ENCODE data around the gene RBM18.

Gene RBM18

DNA sequence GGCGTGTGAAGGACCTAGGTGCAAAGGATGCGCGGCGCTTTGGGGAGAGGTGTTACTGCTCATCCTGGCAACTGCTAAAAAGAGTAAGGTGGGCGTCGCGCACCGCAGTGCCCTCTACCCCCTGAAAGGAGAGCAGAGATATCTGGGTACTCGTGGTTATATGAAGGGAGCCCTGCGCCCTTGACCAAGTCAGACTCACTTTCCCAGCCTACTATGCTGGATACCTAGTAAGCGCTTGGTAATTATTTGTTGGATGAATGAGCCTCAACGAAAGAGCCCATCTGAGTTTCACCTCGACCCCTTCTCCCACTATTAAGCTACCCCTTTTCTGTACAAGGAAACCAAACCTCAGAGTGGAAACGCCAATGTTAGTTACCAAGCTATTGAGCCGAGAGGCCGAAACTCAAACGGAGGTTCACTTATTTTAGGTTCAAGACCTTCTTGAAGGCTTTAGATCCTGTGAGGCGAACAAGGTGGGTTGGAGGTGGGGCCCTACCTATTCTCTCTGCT, 43.9 kb downstream of the RBM18 start:
- DNase-seq, result no peak

DNA sequence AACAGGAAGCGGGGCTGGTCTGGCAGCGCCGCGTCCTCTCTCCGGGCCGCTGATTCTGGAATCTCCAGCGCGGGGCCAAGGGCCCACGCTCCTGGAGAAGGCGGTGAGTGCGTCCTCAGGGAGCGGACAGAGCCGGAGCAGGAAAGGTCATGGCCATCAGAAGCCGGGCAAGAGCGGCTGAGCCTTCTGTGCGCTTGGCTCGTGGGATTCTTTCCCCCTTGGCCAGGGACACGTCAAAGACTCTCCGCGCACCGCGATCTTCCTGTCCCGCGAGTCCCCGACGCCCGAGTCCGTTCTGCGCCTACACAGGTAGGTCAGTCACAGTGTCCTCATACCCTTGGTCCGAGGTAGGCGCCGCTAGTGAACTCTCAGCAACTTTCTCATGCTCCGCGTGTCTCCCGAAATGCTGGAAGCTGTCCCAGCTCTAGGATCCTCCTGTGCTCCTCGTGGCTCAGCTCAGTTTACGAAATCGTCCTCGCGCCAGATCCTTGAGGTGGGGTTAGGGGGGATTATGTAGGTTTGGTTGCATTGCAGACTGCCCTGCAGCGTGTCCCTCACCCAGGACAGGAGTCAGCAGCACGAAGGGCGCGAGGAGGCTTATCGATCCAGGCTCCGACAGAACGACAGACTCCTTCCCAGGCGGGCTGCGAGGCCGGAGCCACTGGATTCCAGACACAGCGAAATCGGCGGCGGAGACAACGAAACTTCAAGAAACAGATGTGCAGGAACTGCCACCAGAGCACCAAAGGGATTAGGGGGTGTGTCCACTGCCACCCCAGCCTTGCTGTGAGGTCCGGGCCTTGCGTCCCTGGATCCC, 44.6 kb downstream of the RBM18 start:
- no peak for DNase-seq

DNA sequence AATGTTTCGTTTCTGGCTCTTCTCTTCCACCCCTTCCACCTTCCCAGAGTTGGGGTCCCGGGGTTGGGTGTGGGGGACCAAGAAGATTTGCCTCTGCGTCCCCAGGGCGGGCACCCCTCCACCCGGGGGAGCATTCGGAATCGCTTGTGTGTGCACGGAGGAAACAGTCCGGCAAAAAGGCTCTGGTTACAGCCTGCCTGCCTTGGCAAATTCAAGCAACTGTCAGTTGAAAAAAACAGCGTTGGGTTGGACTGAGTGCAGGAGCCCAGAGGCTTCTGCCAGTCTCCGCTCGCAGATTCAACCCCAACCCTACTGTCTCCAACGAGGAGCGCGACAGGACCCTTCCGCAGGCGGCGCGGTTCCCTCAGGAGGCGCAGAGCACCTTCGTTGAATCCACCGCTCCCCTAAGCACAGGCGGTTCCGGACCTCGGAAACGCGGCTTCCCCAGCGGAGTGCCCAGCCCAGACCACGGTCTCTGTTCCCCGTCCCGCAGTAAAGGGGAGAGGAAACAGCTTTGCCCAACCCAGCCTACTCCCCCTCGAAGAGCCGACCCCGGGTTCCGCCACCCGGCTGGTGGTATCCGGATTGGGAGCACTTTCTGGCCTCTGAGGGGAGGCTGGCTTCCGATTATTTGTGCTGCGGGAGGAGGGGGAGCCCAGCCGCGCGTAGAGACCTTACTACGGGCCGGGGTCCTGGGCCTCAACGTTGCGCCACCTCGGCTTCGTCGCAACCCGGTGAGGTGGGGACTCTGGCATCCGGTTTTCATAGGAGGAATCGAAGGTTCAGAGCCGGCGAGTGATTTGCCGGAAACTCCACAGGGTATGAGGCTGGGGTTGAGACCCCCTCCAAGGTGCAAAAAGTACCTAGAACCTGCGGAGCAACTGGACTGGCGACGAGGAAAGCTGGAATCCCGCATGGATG, 45.4 kb downstream of the RBM18 start:
- no peak for DNase-seq

DNA sequence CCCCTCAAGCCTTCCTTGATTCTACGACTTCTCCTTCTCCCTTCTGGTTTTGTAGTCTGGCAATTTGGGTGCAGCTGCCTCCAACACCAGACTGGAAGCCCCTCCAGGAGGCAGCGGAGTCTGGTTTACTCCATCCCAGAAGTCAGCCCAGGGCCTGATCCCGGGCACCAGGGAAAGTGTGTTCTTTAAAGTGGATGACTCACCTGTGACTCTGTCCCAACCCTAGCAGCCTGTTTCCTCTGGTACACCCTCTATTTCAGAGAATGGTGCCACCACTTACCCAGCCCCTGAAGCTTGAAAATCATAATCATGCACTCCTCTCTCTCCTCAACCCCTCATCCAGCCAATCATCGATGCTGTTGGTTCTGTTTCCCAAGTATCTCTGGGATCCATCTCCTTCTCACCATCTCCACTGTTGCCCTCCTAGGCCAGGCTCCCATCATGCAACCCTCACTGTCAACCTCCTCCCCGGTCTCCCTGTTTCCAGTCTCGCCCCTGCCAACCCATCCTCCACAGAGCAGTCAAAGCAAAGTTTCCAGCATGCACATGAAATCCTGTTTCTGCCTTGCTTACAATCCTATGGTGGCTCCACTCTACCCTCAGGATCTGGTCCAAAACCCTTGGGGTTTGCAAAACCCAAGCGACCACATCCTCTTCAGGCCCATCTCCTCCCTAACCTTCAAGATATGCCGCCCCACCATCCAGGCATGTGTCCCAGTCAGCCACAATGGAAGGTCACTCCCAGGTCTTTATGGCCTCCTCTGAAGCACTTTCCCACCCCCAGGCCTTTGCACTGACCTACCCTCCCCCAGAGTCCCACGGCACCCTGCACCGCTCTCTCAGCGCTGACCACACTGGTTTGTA, 46.3 kb downstream of the RBM18 start:
- no peak for DNase-seq

GRCh38 chr9:122217640-122218039, 47.0 kb downstream of the RBM18 start:
- no peak for DNase-seq

GRCh38 chr9:122216798-122217418, 47.7 kb downstream of the RBM18 start:
- DNase-seq, result no peak

- DNase-seq, result no peak
Measured at GRCh38 chr9:122216138-122216797, 48.4 kb downstream of the RBM18 start.

- no peak for DNase-seq
Measured at GRCh38 chr9:122215663-122216062, 49.0 kb downstream of the RBM18 start.

DNA sequence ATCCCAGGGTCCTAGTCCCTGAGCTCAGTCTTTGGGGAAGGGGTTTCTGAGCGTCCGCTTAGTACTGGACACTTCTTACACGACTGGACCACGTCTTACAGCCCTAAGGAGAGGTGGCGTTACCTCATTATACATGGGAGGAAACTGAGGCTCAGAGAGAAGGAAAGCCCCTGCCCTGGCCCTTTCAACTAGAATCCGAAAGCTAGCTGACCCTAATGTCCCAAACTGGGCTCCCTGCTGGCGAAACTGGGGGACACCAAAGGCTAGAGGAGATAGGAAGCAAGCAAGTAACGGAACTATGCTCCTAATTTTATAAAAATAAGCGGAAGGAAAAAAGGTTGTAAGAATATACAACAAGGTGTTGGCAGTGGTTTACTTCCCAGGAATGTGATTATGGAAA, 50.1 kb downstream of the RBM18 start:
- no peak for DNase-seq

GRCh38 chr9:122213589-122214413, 50.8 kb downstream of the RBM18 start:
- peak; percentile 59 for DNase-seq

GRCh38 chr9:122213102-122213588, 51.5 kb downstream of the RBM18 start:
- no peak for DNase-seq

DNA sequence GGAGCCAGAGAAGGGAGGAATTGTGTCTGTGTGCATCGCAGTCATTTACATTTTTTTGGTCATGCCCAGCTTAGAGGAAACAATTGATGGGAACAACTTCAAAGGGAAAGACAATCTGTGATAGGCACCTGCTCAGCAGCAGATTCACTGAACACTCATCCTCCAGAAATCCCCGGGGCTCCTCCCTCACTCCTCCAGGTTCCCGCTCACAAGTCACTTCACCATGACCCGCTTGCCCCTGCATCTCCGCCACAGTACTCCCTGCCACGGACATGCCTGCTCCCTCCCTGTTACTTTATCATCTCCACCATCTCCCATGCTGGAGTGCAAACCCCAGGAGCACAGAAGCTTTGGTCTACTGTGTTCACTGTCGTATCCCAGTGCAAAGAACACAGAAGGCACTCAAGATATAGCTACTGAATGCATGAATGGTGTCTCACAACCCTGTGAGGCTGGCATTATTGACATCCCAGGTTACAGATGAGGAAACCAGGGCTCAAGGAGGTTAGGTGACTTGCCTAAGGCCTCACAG, 52.1 kb downstream of the RBM18 start:
- no peak for DNase-seq

DNA sequence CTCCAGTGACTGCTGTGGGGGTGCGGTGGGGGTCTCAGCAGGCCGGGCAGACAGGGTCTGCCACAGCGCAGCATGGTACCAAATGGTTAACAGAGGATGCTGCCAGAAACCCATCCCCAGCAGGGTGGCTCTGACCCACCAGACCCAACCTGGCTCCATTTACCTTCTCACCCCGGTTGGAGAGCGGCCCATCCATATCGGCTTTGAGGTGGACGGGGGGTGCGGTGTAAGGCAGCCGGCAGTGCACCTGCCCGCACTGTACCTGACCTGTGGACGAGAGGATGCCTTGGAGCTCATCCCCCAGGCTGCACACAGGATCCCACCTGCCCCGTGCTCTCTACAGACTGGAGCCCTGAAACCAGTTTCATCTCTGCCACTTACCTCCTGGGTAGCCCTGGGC, 55.2 kb downstream of the RBM18 start:
- no peak for DNase-seq

- DNase-seq, result no peak
Measured at GRCh38 chr9:122207096-122207495, 57.5 kb downstream of the RBM18 start.

DNA sequence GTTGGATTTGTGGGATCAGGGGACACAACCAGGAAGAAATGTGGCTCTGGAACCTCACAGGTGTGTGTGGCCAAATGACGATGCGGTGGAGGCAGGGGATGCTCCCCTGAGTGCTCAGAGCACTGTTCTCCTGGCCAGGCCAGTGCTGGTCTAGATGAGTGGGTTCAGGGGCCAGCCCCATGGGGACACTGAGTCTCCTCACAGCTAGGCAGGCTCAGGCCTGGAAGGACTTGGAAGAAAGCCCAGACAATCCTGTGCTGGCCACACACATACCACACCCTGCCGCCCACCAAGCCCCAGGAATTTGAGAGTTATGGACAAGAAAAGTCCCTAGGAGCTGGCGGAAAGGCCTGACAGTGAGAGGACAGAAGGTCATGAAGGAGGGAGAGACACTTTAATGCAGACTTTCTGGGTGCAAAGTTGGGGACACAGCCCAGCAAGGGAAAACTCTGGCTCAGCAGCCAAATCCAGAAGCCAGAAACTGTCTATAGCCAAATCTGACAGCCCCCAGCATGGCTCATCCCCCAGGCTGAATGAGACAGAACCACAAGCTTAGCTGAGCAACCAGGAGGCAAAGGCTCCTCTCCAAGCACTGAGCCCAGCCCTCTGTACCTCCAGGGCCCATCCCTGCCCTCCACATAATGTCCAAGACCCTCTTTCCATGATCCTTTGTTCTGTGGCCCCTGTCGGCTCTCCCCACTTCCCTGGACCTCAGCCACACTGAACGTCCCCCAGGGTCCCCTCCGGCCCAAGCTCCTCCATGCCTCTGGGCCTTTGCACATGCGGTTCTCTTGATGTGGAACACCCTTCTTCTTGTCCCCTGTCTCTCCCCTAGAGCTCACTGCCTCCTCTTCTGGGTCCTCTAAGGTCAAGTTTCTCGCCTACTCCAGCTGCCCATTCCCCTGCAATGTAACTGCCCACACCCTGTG, 58.3 kb downstream of the RBM18 start:
- no peak for DNase-seq

GRCh38 chr9:122205176-122205575, 59.5 kb downstream of the RBM18 start:
- no peak for DNase-seq

DNA sequence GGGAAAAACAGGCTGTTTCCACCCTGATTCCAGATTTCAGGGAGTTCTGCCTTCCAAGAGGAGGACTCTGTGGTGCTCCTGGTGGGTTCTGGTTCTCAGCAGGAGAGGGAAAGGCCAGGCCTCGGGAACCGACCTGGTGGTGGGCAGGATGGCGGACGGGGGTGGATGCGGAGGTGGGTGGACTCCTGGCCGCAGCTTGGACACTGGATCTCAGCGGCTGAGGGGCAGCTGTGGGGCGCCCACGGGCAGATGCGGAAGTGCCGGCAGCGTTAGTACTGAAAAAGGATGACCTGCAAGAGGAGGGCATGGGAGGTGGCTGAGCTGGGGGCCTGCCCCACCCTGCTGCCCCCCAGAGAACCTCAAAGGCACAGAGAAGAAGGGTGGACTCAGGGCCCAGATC, 60.1 kb downstream of the RBM18 start:
- no peak for DNase-seq

DNA sequence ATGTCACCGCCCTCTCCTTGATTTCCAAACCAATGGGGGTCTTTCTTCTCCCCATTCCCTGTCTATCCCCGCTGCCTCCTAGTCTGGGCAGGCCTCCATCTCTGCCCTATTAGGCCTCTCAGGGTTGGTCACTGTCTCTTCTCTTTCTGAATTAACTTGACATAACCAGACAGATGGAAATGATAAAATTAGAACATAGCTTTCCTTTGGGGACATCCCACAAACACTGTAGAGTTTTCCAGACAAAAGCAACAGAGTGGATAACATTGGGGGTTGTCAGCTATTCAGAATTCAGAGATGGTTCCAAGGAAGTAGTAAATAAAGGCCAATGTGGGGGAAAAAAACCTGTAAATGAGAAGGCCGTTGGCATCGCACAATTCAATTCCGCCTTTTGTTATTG, 60.6 kb downstream of the RBM18 start:
- DNase-seq, result no peak

- DNase-seq, result no peak
Measured at GRCh38 chr9:122202111-122202510, 62.5 kb downstream of the RBM18 start.
